HFFc6 (cell line): ENCODE results near the gene HIP1R. TPM values are rescaled to one million over a fixed set of nuclear protein-coding genes. Genes with fewer than 3 reads are reported as not detected.
"Not testable (repeated sequence)": the region's sequence is repeated elsewhere in the genome, so short reads cannot be mapped to it uniquely, and the experiment has no call there.

Source experiments
- DNase-seq: peaks from one replicate; pipeline ENCODE4 v3.0.0-alpha.2; 2018
- H3K27ac Mint-ChIP-seq: 2 replicates; pipeline ENCODE4 v1.8.0; 2020; ENCODE audit warnings: mild to moderate bottlenecking, mixed read lengths
- H3K27me3 Mint-ChIP-seq: 2 replicates; pipeline ENCODE4 v1.8.0; 2021; ENCODE audit warnings: mild to moderate bottlenecking, moderate library complexity, mixed read lengths; ENCODE audit not compliant: insufficient read depth
- H3K36me3 Mint-ChIP-seq: 2 replicates; pipeline ENCODE4 v1.8.0; 2021; ENCODE audit warnings: low read depth, mixed read lengths
- H3K4me1 Mint-ChIP-seq: 2 replicates; pipeline ENCODE4 v1.8.0; 2020; ENCODE audit warnings: low read depth, mixed read lengths
- H3K4me3 Mint-ChIP-seq: 2 replicates; pipeline ENCODE4 v1.8.0; 2020; ENCODE audit warnings: mild to moderate bottlenecking, moderate library complexity, mixed read lengths
- H3K9me3 Mint-ChIP-seq: 2 replicates; pipeline ENCODE4 v1.8.0; 2020; ENCODE audit warnings: mild to moderate bottlenecking, mixed read lengths
- CTCF ChIP-seq: fragments of 200-600 bp; sonication (generic); IDR thresholded peaks from 2 replicates; pipeline ENCODE4 v1.5.0; 2021; ENCODE audit warnings: antibody characterized with exemption, mild to moderate bottlenecking
- total RNA-seq, 6 experiments: library from RNA; stranded (reverse); fragmentation: NEBNext Ultra II Directional; extraction: Animal tissue kit (Norgen Biotek cat#: 25700); gene quantifications; 2 replicates in 1 of 6; 3 replicates in 5 of 6; pipeline ENCODE4 v1.2.3, GENCODE V29; 2021

Gene HIP1R
- total RNA-seq, 6 experiments from 2014 or later: 6.7 to 9.8 (median 8.4) TPM

GRCh38 chr12:122902854-122903692 lies 67.8 kb downstream of the HIP1R start:
- no peak for DNase-seq
- TF ChIP-seq CTCF: no peak
- H3K27ac Mint-ChIP-seq: no peak overlapping the region
- no peaks in the 10 kb centered on the region for H3K36me3 Mint-ChIP-seq
- H3K9me3 Mint-ChIP-seq: no peaks in the 10 kb centered on the region; the same call in 1 of the 2 replicates
- H3K4me1 Mint-ChIP-seq: peaks cover 12% of the 10 kb centered on the region
- no peak overlapping the region for H3K4me3 Mint-ChIP-seq
- peaks cover 9% of the 10 kb centered on the region for H3K27me3 Mint-ChIP-seq

GRCh38 chr12:122903693-122904034 lies 68.4 kb downstream of the HIP1R start:
- TF ChIP-seq CTCF: no peak
- Mint-ChIP-seq H3K9me3 (no peaks in the 10 kb centered on the region; the same call in 1 of the 2 replicates), H3K4me3 (no peak overlapping the region), H3K4me1 (peaks cover 6% of the 10 kb centered on the region), H3K27ac (no peak overlapping the region), H3K27me3 (peaks cover 9% of the 10 kb centered on the region), H3K36me3 (no peaks in the 10 kb centered on the region)
- DNase-seq: no peak

- H3K4me1 Mint-ChIP-seq, H3K27ac Mint-ChIP-seq, H3K4me3 Mint-ChIP-seq, DNase-seq, H3K27me3 Mint-ChIP-seq, H3K36me3 Mint-ChIP-seq, H3K9me3 Mint-ChIP-seq: not testable (repeated sequence)
Measured at GRCh38 chr12:122905258-122905657, 70.0 kb downstream of the HIP1R start.

GRCh38 chr12:122908915-122909314 lies 73.7 kb downstream of the HIP1R start:
- Mint-ChIP-seq H3K4me3 (no peak overlapping the region), H3K4me1 (peaks cover 7% of the 10 kb centered on the region; the same call in 1 of the 2 replicates), H3K27me3 (peaks cover 2% of the 10 kb centered on the region), H3K36me3 (no peaks in the 10 kb centered on the region), H3K27ac (no peak overlapping the region), H3K9me3 (no peaks in the 10 kb centered on the region; the same call in 1 of the 2 replicates)
- DNase-seq: no peak
- no peak for TF ChIP-seq CTCF

GRCh38 chr12:122909442-122910288 lies 74.4 kb downstream of the HIP1R start:
- TF ChIP-seq CTCF: no peak
- H3K27me3 Mint-ChIP-seq: peaks cover 2% of the 10 kb centered on the region
- H3K9me3 Mint-ChIP-seq: no peaks in the 10 kb centered on the region; the same call in 1 of the 2 replicates
- H3K27ac Mint-ChIP-seq: no peak overlapping the region
- H3K4me1 Mint-ChIP-seq: peaks cover 7% of the 10 kb centered on the region; the same call in 1 of the 2 replicates
- H3K4me3 Mint-ChIP-seq: no peak overlapping the region
- no peaks in the 10 kb centered on the region for H3K36me3 Mint-ChIP-seq
- no peak for DNase-seq

Other genes with a start within 250 kb of the HIP1R start
- gene HCAR2, start 132.1 kb upstream of the HIP1R start, total RNA-seq: not detected
- gene HCAR3, start 118.6 kb upstream of the HIP1R start, total RNA-seq: not detected
- gene HCAR1, start 104.6 kb upstream of the HIP1R start, total RNA-seq: not detected
- gene DENR, start 82.6 kb upstream of the HIP1R start, total RNA-seq: 10 to 100 TPM; 53.2 to 66.7 (median 61.7) TPM
- gene CCDC62, start 60.9 kb upstream of the HIP1R start, total RNA-seq: under 1 TPM; 0.08 to 0.40 (median 0.17) TPM
- gene VPS37B, start 60.7 kb downstream of the HIP1R start, total RNA-seq: 10 to 100 TPM; 26.4 to 33.1 (median 28.1) TPM
- gene ABCB9, start 131.0 kb downstream of the HIP1R start, total RNA-seq: 10 to 100 TPM in 3 of 6 experiments, 1 to 10 TPM in 3; 9.2 to 11.1 (median 10.0) TPM
- 10 to 100 TPM; 16.2 to 18.3 (median 17.6) TPM for gene OGFOD2, start 139.8 kb downstream of the HIP1R start, total RNA-seq
- gene ARL6IP4, start 145.2 kb downstream of the HIP1R start, total RNA-seq: 100 to 1,000 TPM; 128 to 180 (median 149) TPM